A673 (cell line): ENCODE results near the gene LGALS3BP.

Experiments used
- CTCF ChIP-seq: fragments of 300-800, 200-600 bp; sonication (generic); conservative IDR thresholded peaks from 2 replicates; pipeline ENCODE4 v1.5.1; 2017; ENCODE audit warnings: low read depth, mild to moderate bottlenecking, antibody characterized with exemption, low read length, moderate library complexity, mixed read lengths
- EZH2 ChIP-seq: fragments of 200-600 bp; sonication (generic); IDR thresholded peaks from 2 replicates; pipeline ENCODE4 v1.6.1; 2017; ENCODE audit warnings: borderline replicate concordance, low read depth, mild to moderate bottlenecking, mixed read lengths, antibody characterized with exemption, low read length; ENCODE audit not compliant: poor library complexity, severe bottlenecking

GRCh38 chr17:79006046-79006445 is 26.3 kb upstream of the LGALS3BP start:
- no peak for TF ChIP-seq CTCF
- no peak for TF ChIP-seq EZH2
